Caco-2 (cell line): Measurements from ENCODE around the gene SDF2. TPM values are rescaled to one million over a fixed set of nuclear protein-coding genes. Genes with fewer than 3 reads are reported as not detected.
A peak's percentile ranks its signal among the peaks of the same experiment; 100 is the strongest.

Experiments used
- BruUV-seq: library from RNA; stranded (reverse); fragments of 400-500 nt; replicated peaks from 2 replicates; lab custom pipeline; 2021; lab: Mats Ljungman, UMichigan
- CTCF ChIA-PET: fragments of 300-600 bp; sonication (Branson Sonifier 250); formaldehyde crosslinking; loops from one replicate; lab custom pipeline; 2022; ENCODE audit warnings: antibody characterized with exemption; lab: Charles Lee
- POLR2A ChIA-PET: fragments of 300-600 bp; sonication (Branson Sonifier 250); formaldehyde crosslinking; loops from one replicate; lab custom pipeline; 2022; ENCODE audit warnings: antibody characterized with exemption; lab: Charles Lee
- DNase-seq, 2 experiments: peaks; one replicate each; pipeline versions ENCODE4 v3.0.0 to v3.0.0-alpha.2; 2020 to 2022
- H3K27me3 ChIP-seq: replicated peaks from 2 replicates; pipeline ENCODE4 v1.6.0; 2011; ENCODE audit warnings: low read length; ENCODE audit not compliant: control insufficient read depth, insufficient read depth
- H3K36me3 ChIP-seq: 2 replicates; pipeline ENCODE4 v1.5.1; 2011; ENCODE audit warnings: low read length; ENCODE audit not compliant: control insufficient read depth, insufficient read depth
- H3K4me1 ChIP-seq: fragments of 250-450 bp; sonication (Bioruptor Pico); 2 replicates; pipeline ENCODE4 v1.5.1; 2020; ENCODE audit warnings: mild to moderate bottlenecking
- H3K4me3 ChIP-seq: 2 replicates; pipeline ENCODE4 v1.5.1; 2011; ENCODE audit warnings: low read depth, mild to moderate bottlenecking, control low read depth, low read length
- H3K9me3 ChIP-seq: fragments of 250-450 bp; sonication (Bioruptor Pico); 2 replicates; pipeline ENCODE4 v1.5.1; 2020; ENCODE audit warnings: mild to moderate bottlenecking, moderate library complexity
- H3K27ac Mint-ChIP-seq: one replicate; pipeline ENCODE4 v1.8.0; 2022; ENCODE audit warnings: mixed read lengths; ENCODE audit not compliant: unreplicated experiment
- H3K27me3 Mint-ChIP-seq: one replicate; pipeline ENCODE4 v1.8.0; 2022; ENCODE audit warnings: mixed read lengths; ENCODE audit not compliant: insufficient read depth, unreplicated experiment
- H3K36me3 Mint-ChIP-seq: one replicate; pipeline ENCODE4 v1.8.0; 2022; ENCODE audit warnings: mild to moderate bottlenecking, mixed read lengths; ENCODE audit not compliant: insufficient read depth, unreplicated experiment
- H3K4me1 Mint-ChIP-seq: one replicate; pipeline ENCODE4 v1.8.0; 2022; ENCODE audit warnings: low read depth, mixed read lengths; ENCODE audit not compliant: unreplicated experiment
- H3K4me3 Mint-ChIP-seq: one replicate; pipeline ENCODE4 v1.8.0; 2022; ENCODE audit warnings: mild to moderate bottlenecking, moderate library complexity, mixed read lengths; ENCODE audit not compliant: unreplicated experiment
- H3K9me3 Mint-ChIP-seq: one replicate; pipeline ENCODE4 v1.8.0; 2022; ENCODE audit warnings: mixed read lengths; ENCODE audit not compliant: unreplicated experiment
- intact Hi-C: fragments of 100-400 bp; cut with micrococcal nuclease; formaldehyde crosslinking; loops from one replicate; pipeline ENCODE4 v1.10.0; 2022; ENCODE audit not compliant: unreplicated experiment
- total RNA-seq: library from RNA; stranded (reverse); gene quantifications from 2 replicates; pipeline ENCODE4 v1.2.3, GENCODE V29; 2022
- TF ChIP-seq, protein P1 (sequence below), 2 experiments: fragments of 200-600 bp in 1 of 2; IDR thresholded peaks; 1 replicate in 1 of 2; 2 replicates in 1 of 2; pipeline versions ENCODE4 v1.5.1 to v1.8.0; 2011 to 2022; ENCODE audit warnings: antibody characterized with exemption in 1 of 2, control low read depth in 1 of 2, inconsistent platforms in 1 of 2, low read depth in 1 of 2, low read length in 1 of 2, mild to moderate bottlenecking in 1 of 2, moderate library complexity in 1 of 2; ENCODE audit not compliant: insufficient read depth in 1 of 2, severe bottlenecking in 1 of 2, unreplicated experiment in 1 of 2

The SDF2 gene
- total RNA-seq, 1 experiment from 2014 or later = 63.5 TPM

DNA sequence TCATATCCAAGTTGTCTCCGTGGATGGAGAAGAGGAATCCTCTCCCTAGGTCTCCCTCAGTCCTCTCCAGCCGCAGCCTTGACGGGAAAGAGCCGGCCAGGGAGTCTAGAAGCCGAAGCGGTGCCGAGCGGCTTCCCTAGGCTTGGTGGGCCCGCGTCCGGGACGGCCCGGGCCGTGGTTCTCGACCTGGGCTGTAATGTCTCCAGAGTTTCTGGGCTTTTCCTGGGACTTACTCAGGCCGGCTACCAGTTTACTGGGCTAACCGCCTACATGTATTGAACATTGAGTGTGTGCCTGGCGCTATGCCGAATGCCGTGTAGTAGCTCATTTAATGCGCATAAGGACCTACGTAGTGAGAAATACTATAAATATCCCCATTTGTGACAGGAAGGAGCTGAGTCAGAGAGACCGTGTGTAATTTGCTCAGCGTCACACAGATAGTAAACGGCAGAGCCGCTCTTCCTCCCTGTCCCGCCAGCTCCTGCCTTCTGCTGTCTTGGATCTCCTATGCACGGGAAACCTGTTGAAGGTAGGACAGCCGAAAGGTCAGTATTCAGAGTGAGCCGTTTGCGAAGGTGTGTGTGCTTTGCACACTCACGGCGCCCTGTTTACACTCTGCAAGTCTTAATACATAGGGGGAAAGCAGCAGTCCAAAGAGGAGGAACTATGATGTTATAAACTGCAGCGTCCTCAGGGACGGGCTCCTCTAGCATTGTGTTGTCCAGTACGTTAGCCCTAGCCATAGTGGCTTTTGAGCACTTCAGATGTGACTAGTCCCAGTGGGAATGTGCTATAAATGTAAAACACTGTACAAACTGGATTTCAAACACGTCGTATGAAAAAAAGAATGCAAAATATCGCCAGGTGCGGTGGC, 62.2 kb downstream of the SDF2 start:
- peak overlapping the region; percentile 96 for H3K4me3 Mint-ChIP-seq
- H3K36me3 Mint-ChIP-seq = peaks cover 45% of the 10 kb centered on the region
- H3K4me1 Mint-ChIP-seq = peaks cover 20% of the 10 kb centered on the region
- H3K9me3 Mint-ChIP-seq = no peaks in the 10 kb centered on the region
- no peaks in the 10 kb centered on the region for H3K27me3 Mint-ChIP-seq
- BruUV-seq = TSS peak; percentile 83
- DNase-seq = peak; percentile 55 to 65
- ChIA-PET POLR2A (interaction anchor here (0.5 to 1.4 kb wide), 6 partner anchors 15 to 62 kb away, joined by 3 to 9 read pairs (median 6); partner anchors contain the start of genes ALDOC, BLTP2, PIGS and SDF2), CTCF (interaction anchor here (0.8 to 1.0 kb wide), 3 partner anchors 13 to 183 kb away, joined by 3 read pairs; partner anchors contain the start of gene PIGS)
- Histone ChIP-seq H3K27me3 (no peaks in the 10 kb centered on the region), H3K36me3 (no peaks in the 10 kb centered on the region), H3K4me3 (peak overlapping the region; percentile 86), H3K4me1 (peaks cover 6% of the 10 kb centered on the region), H3K9me3 (no peaks in the 10 kb centered on the region)
- peak overlapping the region; percentile 99 for H3K27ac Mint-ChIP-seq
- intact Hi-C loops = loop anchor here (2.0 to 10.0 kb wide), 2 partner anchors 23 to 45 kb away; partner anchors contain the start of genes ALDOC and BLTP2
- TF ChIP-seq, protein P1, sequence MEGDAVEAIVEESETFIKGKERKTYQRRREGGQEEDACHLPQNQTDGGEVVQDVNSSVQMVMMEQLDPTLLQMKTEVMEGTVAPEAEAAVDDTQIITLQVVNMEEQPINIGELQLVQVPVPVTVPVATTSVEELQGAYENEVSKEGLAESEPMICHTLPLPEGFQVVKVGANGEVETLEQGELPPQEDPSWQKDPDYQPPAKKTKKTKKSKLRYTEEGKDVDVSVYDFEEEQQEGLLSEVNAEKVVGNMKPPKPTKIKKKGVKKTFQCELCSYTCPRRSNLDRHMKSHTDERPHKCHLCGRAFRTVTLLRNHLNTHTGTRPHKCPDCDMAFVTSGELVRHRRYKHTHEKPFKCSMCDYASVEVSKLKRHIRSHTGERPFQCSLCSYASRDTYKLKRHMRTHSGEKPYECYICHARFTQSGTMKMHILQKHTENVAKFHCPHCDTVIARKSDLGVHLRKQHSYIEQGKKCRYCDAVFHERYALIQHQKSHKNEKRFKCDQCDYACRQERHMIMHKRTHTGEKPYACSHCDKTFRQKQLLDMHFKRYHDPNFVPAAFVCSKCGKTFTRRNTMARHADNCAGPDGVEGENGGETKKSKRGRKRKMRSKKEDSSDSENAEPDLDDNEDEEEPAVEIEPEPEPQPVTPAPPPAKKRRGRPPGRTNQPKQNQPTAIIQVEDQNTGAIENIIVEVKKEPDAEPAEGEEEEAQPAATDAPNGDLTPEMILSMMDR (IDR thresholded peaks at IDR 0.05; ENCODE audit: insufficient read depth in 1 of 2, low read depth in 1 of 2, low read length in 1 of 2, severe bottlenecking in 1 of 2, unreplicated experiment in 1 of 2) = no peak

DNA sequence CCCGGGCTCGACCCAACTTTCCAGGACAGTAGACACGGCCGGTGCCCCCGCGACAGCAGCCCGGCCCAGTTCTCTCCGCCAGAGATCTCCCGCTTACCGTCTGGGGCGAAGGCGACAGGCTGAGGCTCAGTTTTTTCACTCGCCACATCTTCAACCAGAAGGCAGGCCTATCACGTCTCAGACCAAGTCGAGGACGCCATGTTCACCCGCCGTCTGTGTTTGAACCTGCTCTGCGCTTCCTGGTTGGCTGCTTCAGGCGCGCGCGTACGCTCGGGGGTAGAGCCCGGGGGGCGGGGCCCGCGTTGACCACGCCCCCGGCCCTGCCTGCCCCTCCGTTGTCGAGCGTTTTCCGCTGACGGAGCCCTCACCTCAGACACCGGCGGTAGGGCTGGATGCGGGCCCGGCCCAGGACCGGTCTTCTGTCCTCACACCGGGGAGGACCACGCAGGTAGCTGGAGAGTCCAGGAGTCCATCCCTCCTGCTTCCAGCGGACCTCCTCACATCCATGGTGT, 62.9 kb downstream of the SDF2 start, which contains the start of gene SPAG5:
TSS of gene SPAG5 (minus strand) at position 227 of the 512 bp plus-strand sequence. CDS start at position 148, 79 bp downstream.
- intact Hi-C loops = loop anchor here (2.0 to 10.0 kb wide), 2 partner anchors 22 to 46 kb away; partner anchors contain the start of genes ALDOC and BLTP2
- peak; percentile 94 to 98 for DNase-seq
- Histone ChIP-seq H3K36me3 (no peaks in the 10 kb centered on the region), H3K9me3 (no peaks in the 10 kb centered on the region), H3K27me3 (no peaks in the 10 kb centered on the region), H3K4me1 (peaks cover 6% of the 10 kb centered on the region), H3K4me3 (peak within 1 kb of the TSS; percentile 86)
- peaks cover 20% of the 10 kb centered on the region for H3K4me1 Mint-ChIP-seq
- H3K36me3 Mint-ChIP-seq = peaks cover 41% of the 10 kb centered on the region
- TF ChIP-seq, protein P1 (IDR thresholded peaks at IDR 0.05; ENCODE audit: insufficient read depth in 1 of 2, low read depth in 1 of 2, low read length in 1 of 2, severe bottlenecking in 1 of 2, unreplicated experiment in 1 of 2) = no peak
- H3K27ac Mint-ChIP-seq = peak within 1 kb of the TSS; percentile 99
- H3K9me3 Mint-ChIP-seq = no peaks in the 10 kb centered on the region
- H3K27me3 Mint-ChIP-seq = no peaks in the 10 kb centered on the region
- H3K4me3 Mint-ChIP-seq = peak within 1 kb of the TSS; percentile 96
- ChIA-PET CTCF (interaction anchor here (0.7 to 1.0 kb wide), 4 partner anchors 14 to 182 kb away, joined by 3 read pairs; partner anchors contain the start of genes NEK8 and PIGS), POLR2A (interaction anchor here (0.5 to 2.0 kb wide), 8 partner anchors 15 to 120 kb away, joined by 3 to 9 read pairs (median 7); partner anchors contain the start of genes ALDOC, BLTP2, PIGS and PROCA1)
- no TSS peak for BruUV-seq

DNA sequence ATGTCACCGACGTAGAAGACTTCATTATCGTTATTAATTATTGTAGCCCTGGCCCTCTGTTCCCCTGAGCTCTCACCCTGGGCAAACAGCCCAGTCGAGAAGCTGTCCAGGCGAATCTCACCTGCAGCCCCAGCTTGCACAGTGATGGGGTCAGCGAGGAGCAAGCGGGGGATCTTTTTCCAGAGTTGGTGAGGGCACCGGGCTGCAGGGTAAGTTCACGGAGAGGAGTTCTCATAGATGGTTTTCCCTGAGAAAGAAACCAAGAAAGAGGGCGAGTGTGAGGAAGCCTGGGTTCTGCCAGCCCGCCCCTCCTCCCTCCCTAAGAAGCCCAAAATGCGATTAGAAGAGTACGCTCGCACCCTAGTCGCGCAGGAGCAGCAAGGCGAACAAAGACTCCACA, 63.3 kb downstream of the SDF2 start:
- DNase-seq = no peak
- peak overlapping the region; percentile 99 for H3K27ac Mint-ChIP-seq
- Histone ChIP-seq H3K4me1 (peaks cover 6% of the 10 kb centered on the region), H3K9me3 (no peaks in the 10 kb centered on the region), H3K27me3 (no peaks in the 10 kb centered on the region), H3K4me3 (peak overlapping the region; percentile 86), H3K36me3 (no peaks in the 10 kb centered on the region)
- ChIA-PET CTCF (interaction anchor here (0.7 kb wide), 1 partner anchor 130 kb away, joined by 3 read pairs; the partner anchor contains the start of gene NEK8), POLR2A (interaction anchor here (0.5 to 2.0 kb wide), 3 partner anchors 27 to 121 kb away, joined by 6 to 7 read pairs (median 7); partner anchors contain the start of genes PIGS, PROCA1 and RPL23A)
- TF ChIP-seq, protein P1 (IDR thresholded peaks at IDR 0.05; ENCODE audit: insufficient read depth in 1 of 2, low read depth in 1 of 2, low read length in 1 of 2, severe bottlenecking in 1 of 2, unreplicated experiment in 1 of 2) = no peak
- intact Hi-C loops = loop anchor here (2.0 to 10.0 kb wide), 2 partner anchors 22 to 46 kb away; partner anchors contain the start of genes ALDOC and BLTP2
- H3K4me1 Mint-ChIP-seq = peaks cover 19% of the 10 kb centered on the region
- H3K4me3 Mint-ChIP-seq = peak overlapping the region; percentile 96
- TSS peak; percentile 72 for BruUV-seq
- no peaks in the 10 kb centered on the region for H3K9me3 Mint-ChIP-seq
- no peaks in the 10 kb centered on the region for H3K27me3 Mint-ChIP-seq
- H3K36me3 Mint-ChIP-seq = peaks cover 41% of the 10 kb centered on the region
